ENCODE results near the gene ANKRD2. TPM values are rescaled to one million over a fixed set of nuclear protein-coding genes. Genes with fewer than 3 reads are reported as not detected.
A peak's percentile ranks its signal among the peaks of the same experiment; 100 is the strongest.

The ANKRD2 gene
- polyA plus RNA-seq, 3 donors = 0.22 to 0.54 (median 0.40) TPM

GRCh38 chr10:97632949-97633884, 60.6 kb downstream of the ANKRD2 start, which contains the start of gene MORN4:
MORN4 (minus strand) TSS chr10:97633500; CDS start chr10:97619653, 13,847 bp downstream.
- DNase-seq (ENCODE audit: low read depth in 3 of 3, low spot score in 2 of 3) = peak; percentile 89 to 95 (median 92)

Other genes with a start within 250 kb of the ANKRD2 start
- 10 to 100 TPM; 12.8 to 13.5 (median 12.8) TPM for gene FRAT2, start 238.1 kb upstream of the ANKRD2 start, polyA plus RNA-seq (ENCODE audit: insufficient read length in 3 of 3)
- gene RRP12, start 171.4 kb upstream of the ANKRD2 start, polyA plus RNA-seq (ENCODE audit: insufficient read length in 3 of 3) = 10 to 100 TPM; 19.2 to 20.4 (median 20.1) TPM
- 100 to 1,000 TPM; 163 to 177 (median 174) TPM for gene PGAM1, start 146.6 kb upstream of the ANKRD2 start, polyA plus RNA-seq (ENCODE audit: insufficient read length in 3 of 3)
- gene EXOSC1, start 126.8 kb upstream of the ANKRD2 start, polyA plus RNA-seq (ENCODE audit: insufficient read length in 3 of 3) = 10 to 100 TPM; 31.8 to 39.7 (median 34.4) TPM
- 10 to 100 TPM; 33.9 to 39.8 (median 37.5) TPM for gene ZDHHC16, start 126.6 kb upstream of the ANKRD2 start, polyA plus RNA-seq (ENCODE audit: insufficient read length in 3 of 3)
- gene MMS19, start 74.4 kb upstream of the ANKRD2 start, polyA plus RNA-seq (ENCODE audit: insufficient read length in 3 of 3) = 10 to 100 TPM; 82.2 to 94.1 (median 84.4) TPM
- gene UBTD1, start 73.9 kb upstream of the ANKRD2 start, polyA plus RNA-seq (ENCODE audit: insufficient read length in 3 of 3) = 1 to 10 TPM; 6.6 to 8.8 (median 7.0) TPM
- 10 to 100 TPM; 35.9 to 47.1 (median 45.2) TPM for gene HOGA1, start 11.6 kb downstream of the ANKRD2 start, polyA plus RNA-seq (ENCODE audit: insufficient read length in 3 of 3)
- gene C10orf62, start 16.9 kb downstream of the ANKRD2 start, polyA plus RNA-seq (ENCODE audit: insufficient read length in 3 of 3) = under 1 TPM; 0.28 to 0.35 (median 0.33) TPM
- gene MORN4, start 60.7 kb downstream of the ANKRD2 start, polyA plus RNA-seq (ENCODE audit: insufficient read length in 3 of 3) = 10 to 100 TPM; 20.3 to 24.2 (median 24.0) TPM
- 10 to 100 TPM; 20.3 to 22.0 (median 20.3) TPM for gene PI4K2A, start 67.9 kb downstream of the ANKRD2 start, polyA plus RNA-seq (ENCODE audit: insufficient read length in 3 of 3)
- 1 to 10 TPM; 4.1 to 4.7 (median 4.4) TPM for gene AVPI1, start 114.5 kb downstream of the ANKRD2 start, polyA plus RNA-seq (ENCODE audit: insufficient read length in 3 of 3)
- 10 to 100 TPM; 43.2 to 46.2 (median 44.4) TPM for gene MARVELD1, start 141.0 kb downstream of the ANKRD2 start, polyA plus RNA-seq (ENCODE audit: insufficient read length in 3 of 3)
- 10 to 100 TPM; 21.4 to 22.6 (median 22.6) TPM for gene ZFYVE27, start 164.3 kb downstream of the ANKRD2 start, polyA plus RNA-seq (ENCODE audit: insufficient read length in 3 of 3)
- under 1 TPM; 0.07 to 0.16 (median 0.08) TPM for gene SFRP5, start 199.2 kb downstream of the ANKRD2 start, polyA plus RNA-seq (ENCODE audit: insufficient read length in 3 of 3)

Measured in right renal cortex interstitium (tissue), 3 donors.